ENCODE measurements around the gene APLP1. TPM values are rescaled to one million over a fixed set of nuclear protein-coding genes. Genes with fewer than 3 reads are reported as not detected.
"Not testable (repeated sequence)": the region's sequence is repeated elsewhere in the genome, so short reads cannot be mapped to it uniquely, and the experiment has no call there.

Gene APLP1
- total and polyA plus RNA-seq, 2 donors from 2014 or later, result 3.8 to 13.6 TPM

DNA sequence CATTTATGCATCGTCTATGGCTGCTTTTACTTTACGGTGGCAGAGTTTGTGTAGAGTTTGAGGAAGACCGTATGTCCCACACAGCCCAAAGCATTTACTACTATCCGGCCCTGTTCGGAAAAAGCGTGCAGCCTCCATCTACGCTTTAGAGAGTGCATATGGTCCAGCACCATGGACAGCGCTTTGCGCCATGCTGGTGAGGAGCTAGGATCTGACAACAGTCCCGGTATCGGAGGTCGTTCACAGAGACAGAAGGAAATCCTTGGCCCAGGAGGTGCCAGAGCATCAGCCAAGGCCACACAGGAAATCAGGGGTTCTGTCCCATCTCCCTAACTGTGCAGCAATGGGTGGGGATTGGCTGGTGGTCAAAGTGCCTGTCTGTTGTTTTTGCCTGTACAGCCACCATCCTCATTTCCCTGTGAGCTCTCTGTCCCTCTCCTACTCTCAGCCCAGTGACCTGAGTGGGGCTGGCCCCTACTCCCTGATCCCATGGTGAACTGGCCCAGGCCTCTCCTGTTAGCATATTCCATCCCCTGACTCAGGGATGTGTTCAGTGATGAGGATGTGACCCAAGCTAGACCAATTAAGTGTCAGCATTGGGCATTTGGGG lies 39.6 kb upstream of the APLP1 start:
- no peak for TF ChIP-seq CTCF (IDR thresholded peaks at IDR 0.05; ENCODE audit: borderline replicate concordance, extremely low read depth, insufficient read depth)
- no peaks in the 10 kb centered on the region for H3K4me1 ChIP-seq (ENCODE audit: control insufficient read depth in 2 of 3, insufficient read depth in 2 of 3, low read depth in 1 of 3, low read length in 3 of 3)
- DNase-seq (peak; percentile 81 to 93 (median 88)), FAIRE-seq (no peak)
- H3K27me3 ChIP-seq (ENCODE audit: control insufficient read depth, insufficient read depth, low read length), result no peaks in the 10 kb centered on the region
- intact Hi-C loops (cut with DNase I), result no loop called here
- H3K36me3 ChIP-seq (ENCODE audit: control insufficient read depth in 2 of 3, insufficient read depth in 3 of 3, low read length in 3 of 3), result no peaks in the 10 kb centered on the region
- H3K9me3 ChIP-seq (ENCODE audit: control insufficient read depth in 2 of 3, insufficient read depth in 1 of 3, low read length in 3 of 3), result no peaks in the 10 kb centered on the region
- no peak overlapping the region for H3K4me3 ChIP-seq (ENCODE audit: low read length in 3 of 3)
- no peak overlapping the region for H3K9ac ChIP-seq (ENCODE audit: low read length in 3 of 3)
- no peak overlapping the region for H3K27ac ChIP-seq (ENCODE audit: low read depth in 2 of 2, low read length in 2 of 2)

DNA sequence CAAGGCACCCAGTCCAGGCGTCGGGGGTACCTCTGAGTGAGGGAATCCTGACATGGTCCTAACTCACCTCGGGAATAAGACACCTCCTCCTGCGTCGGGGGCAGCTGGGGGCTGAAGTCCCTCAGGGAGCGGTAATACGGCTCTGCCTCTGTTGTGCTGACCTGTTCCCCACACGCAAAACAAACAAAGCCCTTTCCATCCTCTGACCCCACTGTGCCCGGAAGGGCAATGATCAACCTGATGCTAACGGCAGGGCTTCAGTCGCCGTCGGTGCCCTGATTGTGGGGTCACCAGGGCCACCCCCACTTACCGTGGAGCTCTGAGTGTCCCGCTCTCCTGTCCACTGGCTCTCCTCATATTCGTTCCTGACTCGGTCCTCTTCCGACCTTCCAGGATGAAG lies 37.4 kb upstream of the APLP1 start:
- intact Hi-C loops (cut with DNase I), result no loop called here
- DNase-seq (no peak), FAIRE-seq (no peak)
- Histone ChIP-seq H3K9me3 (ENCODE audit: control insufficient read depth in 2 of 3, insufficient read depth in 1 of 3, low read length in 3 of 3) (no peaks in the 10 kb centered on the region), H3K36me3 (ENCODE audit: control insufficient read depth in 2 of 3, insufficient read depth in 3 of 3, low read length in 3 of 3) (no peaks in the 10 kb centered on the region), H3K4me3 (ENCODE audit: low read length in 3 of 3) (no peak overlapping the region), H3K4me1 (ENCODE audit: control insufficient read depth in 2 of 3, insufficient read depth in 2 of 3, low read depth in 1 of 3, low read length in 3 of 3) (no peaks in the 10 kb centered on the region), H3K9ac (ENCODE audit: low read length in 3 of 3) (no peak overlapping the region), H3K27ac (ENCODE audit: low read depth in 2 of 2, low read length in 2 of 2) (no peak overlapping the region), H3K27me3 (ENCODE audit: control insufficient read depth, insufficient read depth, low read length) (no peaks in the 10 kb centered on the region)
- TF ChIP-seq CTCF (IDR thresholded peaks at IDR 0.05; ENCODE audit: borderline replicate concordance, extremely low read depth, insufficient read depth), result no peak

DNA sequence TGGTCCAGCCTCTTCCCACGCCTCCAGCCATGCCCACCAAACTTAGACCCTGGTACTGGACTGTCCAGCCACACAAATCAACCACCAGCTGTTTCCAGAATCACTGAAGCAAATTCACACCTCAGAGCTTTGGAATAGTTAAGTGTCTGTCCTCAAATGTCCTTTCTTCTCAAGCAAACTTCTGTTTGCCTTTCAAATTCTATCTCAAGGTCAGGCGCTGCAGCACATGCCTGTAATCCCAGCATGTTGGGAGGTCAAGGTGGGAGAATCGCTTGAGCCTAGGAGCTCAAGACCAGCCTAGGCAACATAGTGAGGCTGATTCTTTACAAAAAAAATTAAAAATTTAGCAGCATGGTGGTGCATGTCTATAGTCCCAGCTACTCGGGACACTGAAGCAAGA lies 36.3 kb upstream of the APLP1 start:
- Histone ChIP-seq H3K4me1 (ENCODE audit: control insufficient read depth in 2 of 3, insufficient read depth in 2 of 3, low read depth in 1 of 3, low read length in 3 of 3) (no peaks in the 10 kb centered on the region), H3K36me3 (ENCODE audit: control insufficient read depth in 2 of 3, insufficient read depth in 3 of 3, low read length in 3 of 3) (no peaks in the 10 kb centered on the region), H3K9me3 (ENCODE audit: control insufficient read depth in 2 of 3, insufficient read depth in 1 of 3, low read length in 3 of 3) (no peaks in the 10 kb centered on the region), H3K9ac (ENCODE audit: low read length in 3 of 3) (no peak overlapping the region), H3K4me3 (ENCODE audit: low read length in 3 of 3) (no peak overlapping the region), H3K27me3 (ENCODE audit: control insufficient read depth, insufficient read depth, low read length) (no peaks in the 10 kb centered on the region), H3K27ac (ENCODE audit: low read depth in 2 of 2, low read length in 2 of 2) (no peak overlapping the region)
- intact Hi-C loops (cut with DNase I), result no loop called here
- FAIRE-seq, result no peak
- TF ChIP-seq CTCF (IDR thresholded peaks at IDR 0.05; ENCODE audit: borderline replicate concordance, extremely low read depth, insufficient read depth), result no peak
- DNase-seq, result no peak

GRCh38 chr19:35833972-35834371 lies 34.4 kb upstream of the APLP1 start:
- DNase-seq (no peak), FAIRE-seq (no peak)
- Histone ChIP-seq H3K4me1 (ENCODE audit: control insufficient read depth in 2 of 3, insufficient read depth in 2 of 3, low read depth in 1 of 3, low read length in 3 of 3) (no peaks in the 10 kb centered on the region), H3K36me3 (ENCODE audit: control insufficient read depth in 2 of 3, insufficient read depth in 3 of 3, low read length in 3 of 3) (no peaks in the 10 kb centered on the region), H3K4me3 (ENCODE audit: low read length in 3 of 3) (no peak overlapping the region), H3K9me3 (ENCODE audit: control insufficient read depth in 2 of 3, insufficient read depth in 1 of 3, low read length in 3 of 3) (no peaks in the 10 kb centered on the region), H3K27me3 (ENCODE audit: control insufficient read depth, insufficient read depth, low read length) (no peaks in the 10 kb centered on the region), H3K9ac (ENCODE audit: low read length in 3 of 3) (no peak overlapping the region), H3K27ac (ENCODE audit: low read depth in 2 of 2, low read length in 2 of 2) (no peak overlapping the region)
- no peak for TF ChIP-seq CTCF (IDR thresholded peaks at IDR 0.05; ENCODE audit: borderline replicate concordance, extremely low read depth, insufficient read depth)
- intact Hi-C loops (cut with DNase I), result no loop called here

- FAIRE-seq; H3K9me3 ChIP-seq (ENCODE audit: control insufficient read depth in 2 of 3, insufficient read depth in 1 of 3, low read length in 3 of 3); H3K36me3 ChIP-seq (ENCODE audit: control insufficient read depth in 2 of 3, insufficient read depth in 3 of 3, low read length in 3 of 3); H3K4me3 ChIP-seq (ENCODE audit: low read length in 3 of 3); DNase-seq; H3K9ac ChIP-seq (ENCODE audit: low read length in 3 of 3); intact Hi-C loops (cut with DNase I); H3K27me3 ChIP-seq (ENCODE audit: control insufficient read depth, insufficient read depth, low read length); H3K27ac ChIP-seq (ENCODE audit: low read depth in 2 of 2, low read length in 2 of 2); H3K4me1 ChIP-seq (ENCODE audit: control insufficient read depth in 2 of 3, insufficient read depth in 2 of 3, low read depth in 1 of 3, low read length in 3 of 3): not testable (repeated sequence)
These were observed 32.3 kb upstream of the APLP1 start for GRCh38 chr19:35836096-35836495.

Measured in kidney (tissue), 14 donors.